GM12872 (cell line): Measurements from ENCODE around the gene MRAP.
A peak's percentile ranks its signal among the peaks of the same experiment; 100 is the strongest.

Experiments
- TF ChIP-seq, protein P1 (sequence below): IDR thresholded peaks from 3 replicates; pipeline ENCODE4 v1.5.1; 2011; ENCODE audit warnings: low read depth, mild to moderate bottlenecking, low read length, moderate library complexity; ENCODE audit not compliant: insufficient read depth

The MRAP gene

GRCh38 chr21:32298658-32299081 is at the start of gene MRAP:
TSS of gene MRAP (plus strand) at chr21:32298855. CDS start at chr21:32298972, 117 bp downstream.
- TF ChIP-seq, protein P1, sequence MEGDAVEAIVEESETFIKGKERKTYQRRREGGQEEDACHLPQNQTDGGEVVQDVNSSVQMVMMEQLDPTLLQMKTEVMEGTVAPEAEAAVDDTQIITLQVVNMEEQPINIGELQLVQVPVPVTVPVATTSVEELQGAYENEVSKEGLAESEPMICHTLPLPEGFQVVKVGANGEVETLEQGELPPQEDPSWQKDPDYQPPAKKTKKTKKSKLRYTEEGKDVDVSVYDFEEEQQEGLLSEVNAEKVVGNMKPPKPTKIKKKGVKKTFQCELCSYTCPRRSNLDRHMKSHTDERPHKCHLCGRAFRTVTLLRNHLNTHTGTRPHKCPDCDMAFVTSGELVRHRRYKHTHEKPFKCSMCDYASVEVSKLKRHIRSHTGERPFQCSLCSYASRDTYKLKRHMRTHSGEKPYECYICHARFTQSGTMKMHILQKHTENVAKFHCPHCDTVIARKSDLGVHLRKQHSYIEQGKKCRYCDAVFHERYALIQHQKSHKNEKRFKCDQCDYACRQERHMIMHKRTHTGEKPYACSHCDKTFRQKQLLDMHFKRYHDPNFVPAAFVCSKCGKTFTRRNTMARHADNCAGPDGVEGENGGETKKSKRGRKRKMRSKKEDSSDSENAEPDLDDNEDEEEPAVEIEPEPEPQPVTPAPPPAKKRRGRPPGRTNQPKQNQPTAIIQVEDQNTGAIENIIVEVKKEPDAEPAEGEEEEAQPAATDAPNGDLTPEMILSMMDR: no peak

GRCh38 chr21:32249511-32250280 is 49.0 kb upstream of the MRAP start:
- TF ChIP-seq, protein P1: no peak

DNA sequence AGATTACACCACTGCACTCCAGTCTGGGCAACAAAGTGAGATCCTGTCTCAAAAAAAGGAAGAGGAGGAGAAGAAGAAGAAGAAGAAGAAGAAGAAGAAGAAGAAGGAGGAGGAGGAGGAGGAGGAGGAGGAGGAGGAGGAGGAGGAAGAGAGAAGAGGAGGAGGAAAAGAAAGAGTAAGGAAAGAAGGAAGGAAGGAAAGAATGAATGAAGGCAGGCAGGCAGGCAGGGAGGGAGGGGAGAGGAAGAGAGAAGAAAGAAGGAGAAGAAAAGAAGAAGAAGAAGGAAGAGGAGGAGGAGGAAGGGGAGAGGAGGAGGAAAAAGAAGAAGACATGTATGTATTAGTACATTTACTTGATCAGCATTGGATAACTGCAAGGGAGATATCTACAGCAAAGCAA is 46.5 kb upstream of the MRAP start:
- TF ChIP-seq, protein P1: no peak

- TF ChIP-seq, protein P1: no peak
Observed at GRCh38 chr21:32253215-32253641, 45.4 kb upstream of the MRAP start.

- TF ChIP-seq, protein P1: no peak
Observed at GRCh38 chr21:32256251-32256650, 42.4 kb upstream of the MRAP start.

- TF ChIP-seq, protein P1: no peak
Observed at GRCh38 chr21:32256873-32257620, 41.6 kb upstream of the MRAP start.

DNA sequence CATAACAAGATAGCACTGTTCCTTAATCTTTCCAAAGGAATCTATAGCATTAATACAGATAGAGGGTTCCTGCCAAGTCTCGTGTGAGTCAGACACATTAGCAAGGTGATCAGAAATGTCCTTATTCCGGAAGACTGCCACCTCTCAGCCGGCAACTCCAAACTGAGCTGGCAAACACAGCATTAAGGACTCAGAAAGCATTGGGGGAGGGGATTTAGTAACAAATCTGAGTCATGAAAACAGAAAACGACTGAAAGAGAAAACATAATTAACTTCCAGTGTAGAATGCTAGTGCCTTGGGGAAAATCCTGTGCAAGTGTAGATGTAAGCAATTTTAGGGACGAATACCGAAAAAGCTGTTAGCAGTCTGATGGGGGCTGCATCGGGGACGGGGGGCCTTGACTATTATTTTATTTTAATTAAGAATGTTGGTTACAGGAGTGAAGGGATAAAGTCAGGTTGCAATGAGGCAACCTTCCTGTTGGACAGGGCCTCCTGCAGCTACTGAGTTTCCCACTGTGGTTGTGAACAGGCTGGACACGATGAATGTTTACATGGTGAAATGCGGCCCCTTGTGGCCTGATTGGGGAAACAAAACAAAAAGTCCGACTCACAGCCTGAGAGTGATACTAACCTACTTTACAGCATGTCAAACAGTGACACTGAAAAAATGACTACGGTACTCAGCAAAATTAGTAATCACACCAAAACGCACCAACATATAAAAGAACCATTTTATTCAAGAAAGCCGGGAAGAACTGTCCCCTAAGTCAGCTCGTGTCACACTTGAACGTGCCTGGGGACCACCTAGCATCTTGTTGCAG is 40.5 kb upstream of the MRAP start:
- TF ChIP-seq, protein P1: peak; percentile 78
